ENCODE results near the gene MMP10.

The MMP10 gene

GRCh38 chr11:102780491-102780918 is at the start of gene MMP10:
Gene MMP10, minus strand, starts transcription at chr11:102780628. Its CDS starts 37 bp downstream, at chr11:102780591.
- DNase-seq, result no peak
- H3K36me3 Mint-ChIP-seq (ENCODE audit: low read depth), result no peaks in the 10 kb centered on the region
- H3K27ac Mint-ChIP-seq, result no peak within 1 kb of the TSS
- peak; percentile 25 for TF ChIP-seq CTCF (IDR thresholded peaks at IDR 0.05)
- no peaks in the 10 kb centered on the region for H3K9me3 Mint-ChIP-seq
- no peaks in the 10 kb centered on the region for H3K4me1 Mint-ChIP-seq
- no peak within 1 kb of the TSS for H3K4me3 Mint-ChIP-seq
- peaks cover 9% of the 10 kb centered on the region for H3K27me3 Mint-ChIP-seq (ENCODE audit: low read depth, poor library complexity)

GRCh38 chr11:102829316-102830000 is 49.0 kb upstream of the MMP10 start:
- Mint-ChIP-seq H3K36me3 (ENCODE audit: low read depth) (no peaks in the 10 kb centered on the region), H3K4me1 (peaks cover 14% of the 10 kb centered on the region), H3K27ac (no peak overlapping the region), H3K9me3 (peaks cover 13% of the 10 kb centered on the region), H3K4me3 (no peak overlapping the region), H3K27me3 (ENCODE audit: low read depth, poor library complexity) (peaks cover 3% of the 10 kb centered on the region)
- TF ChIP-seq CTCF (IDR thresholded peaks at IDR 0.05), result no peak
- DNase-seq, result no peak

- peaks cover 13% of the 10 kb centered on the region for H3K9me3 Mint-ChIP-seq
- H3K4me3 Mint-ChIP-seq, result no peak overlapping the region
- no peak for TF ChIP-seq CTCF (IDR thresholded peaks at IDR 0.05)
- H3K4me1 Mint-ChIP-seq, result peaks cover 5% of the 10 kb centered on the region
- H3K27me3 Mint-ChIP-seq (ENCODE audit: low read depth, poor library complexity), result peaks cover 3% of the 10 kb centered on the region
- H3K27ac Mint-ChIP-seq, result no peak overlapping the region
- DNase-seq, result no peak
- H3K36me3 Mint-ChIP-seq (ENCODE audit: low read depth), result no peaks in the 10 kb centered on the region
Observed at GRCh38 chr11:102824556-102824955, 44.1 kb upstream of the MMP10 start.

GRCh38 chr11:102819491-102819890 is 39.1 kb upstream of the MMP10 start:
- no peak for TF ChIP-seq CTCF (IDR thresholded peaks at IDR 0.05)
- Mint-ChIP-seq H3K36me3 (ENCODE audit: low read depth) (peaks cover 5% of the 10 kb centered on the region), H3K4me1 (no peaks in the 10 kb centered on the region), H3K4me3 (no peak overlapping the region), H3K27ac (no peak overlapping the region), H3K9me3 (peaks cover 38% of the 10 kb centered on the region), H3K27me3 (ENCODE audit: low read depth, poor library complexity) (peaks cover 4% of the 10 kb centered on the region)
- no peak for DNase-seq

GRCh38 chr11:102813484-102813883 is 33.1 kb upstream of the MMP10 start:
- Mint-ChIP-seq H3K9me3 (peaks cover 41% of the 10 kb centered on the region), H3K36me3 (ENCODE audit: low read depth) (peaks cover 4% of the 10 kb centered on the region), H3K27ac (no peak overlapping the region), H3K27me3 (ENCODE audit: low read depth, poor library complexity) (peaks cover 8% of the 10 kb centered on the region), H3K4me3 (no peak overlapping the region), H3K4me1 (no peaks in the 10 kb centered on the region)
- TF ChIP-seq CTCF (IDR thresholded peaks at IDR 0.05), result no peak
- DNase-seq, result no peak

GRCh38 chr11:102812188-102812587 is 31.8 kb upstream of the MMP10 start:
- no peak overlapping the region for H3K27ac Mint-ChIP-seq
- no peaks in the 10 kb centered on the region for H3K4me1 Mint-ChIP-seq
- H3K36me3 Mint-ChIP-seq (ENCODE audit: low read depth), result no peaks in the 10 kb centered on the region
- peaks cover 34% of the 10 kb centered on the region for H3K9me3 Mint-ChIP-seq
- no peak for DNase-seq
- H3K4me3 Mint-ChIP-seq, result no peak overlapping the region
- TF ChIP-seq CTCF (IDR thresholded peaks at IDR 0.05), result no peak
- H3K27me3 Mint-ChIP-seq (ENCODE audit: low read depth, poor library complexity), result peaks cover 8% of the 10 kb centered on the region
